GM21619 (cell line): Measurements from ENCODE around the gene STRC.
"Not testable (repeated sequence)": the region's sequence is repeated elsewhere in the genome, so short reads cannot be mapped to it uniquely, and the experiment has no call there.

Experiments
- ATAC-seq: cut with Tn5 transposase; IDR thresholded peaks from one replicate; pipeline ENCODE4 v1.9.1; 2021; ENCODE audit not compliant: unreplicated experiment

Gene STRC

DNA sequence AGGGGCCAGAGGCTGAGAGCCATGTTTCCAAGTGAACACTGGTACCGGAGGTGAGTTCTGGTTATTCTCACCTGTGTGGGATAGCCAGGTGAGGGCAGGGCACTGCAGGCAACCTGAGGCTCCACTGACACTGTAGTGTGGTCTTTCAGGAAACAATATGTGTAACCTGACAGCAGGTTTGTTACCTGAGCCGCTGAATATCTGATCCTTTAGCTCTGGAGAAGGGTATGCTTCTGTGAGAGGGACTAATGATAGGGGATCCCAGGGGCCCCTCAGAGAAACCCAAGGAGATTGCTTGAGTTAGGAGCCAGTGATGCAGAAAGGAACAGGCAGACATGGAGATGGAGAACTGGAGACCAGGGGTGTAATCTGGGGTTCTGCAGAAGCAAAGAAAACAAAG, at the start of gene STRC:
Gene STRC, minus strand, starts transcription at position 101 of the 400 bp plus-strand sequence. Its CDS starts 78 bp downstream, at position 23.
- not testable (repeated sequence) for ATAC-seq

DNA sequence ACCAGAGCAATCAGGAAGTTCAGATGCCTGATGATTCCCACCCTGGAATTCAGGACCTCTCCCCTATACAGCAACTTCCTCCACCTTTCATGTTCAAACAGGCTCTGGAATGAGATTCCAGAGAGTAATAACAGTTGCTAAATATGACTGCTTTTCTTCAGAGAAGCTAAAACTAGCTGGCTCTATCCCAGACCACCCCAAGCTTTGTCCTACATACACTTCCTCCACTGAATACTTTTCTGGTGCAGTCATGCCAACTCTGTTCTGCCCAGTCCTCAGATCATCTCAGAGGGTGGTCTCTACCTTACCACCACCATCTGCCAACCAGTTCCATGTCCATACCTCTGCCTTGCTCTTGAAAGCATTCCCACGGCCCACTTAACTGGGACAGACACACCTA, 47.6 kb upstream of the STRC start:
- not testable (repeated sequence) for ATAC-seq

DNA sequence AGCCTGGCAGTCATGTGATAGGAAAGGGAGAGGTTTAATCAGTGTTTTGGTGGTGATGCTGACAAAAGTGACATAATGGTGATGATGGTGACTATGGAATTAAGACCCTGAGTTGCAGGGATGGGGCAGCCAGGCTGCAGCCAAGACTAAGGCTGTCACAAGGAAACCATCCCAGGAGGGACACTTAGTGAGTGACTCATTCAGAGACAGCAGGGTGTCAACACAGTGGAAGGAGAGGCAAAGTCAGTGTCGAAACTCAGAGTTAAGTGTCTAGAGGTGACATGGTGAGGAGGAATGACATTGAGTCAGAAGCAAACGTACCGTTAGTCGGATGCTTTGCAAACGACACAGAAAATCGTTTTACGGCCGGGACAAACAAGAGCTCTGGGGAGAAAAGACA, 44.7 kb upstream of the STRC start:
- ATAC-seq, result not testable (repeated sequence)

DNA sequence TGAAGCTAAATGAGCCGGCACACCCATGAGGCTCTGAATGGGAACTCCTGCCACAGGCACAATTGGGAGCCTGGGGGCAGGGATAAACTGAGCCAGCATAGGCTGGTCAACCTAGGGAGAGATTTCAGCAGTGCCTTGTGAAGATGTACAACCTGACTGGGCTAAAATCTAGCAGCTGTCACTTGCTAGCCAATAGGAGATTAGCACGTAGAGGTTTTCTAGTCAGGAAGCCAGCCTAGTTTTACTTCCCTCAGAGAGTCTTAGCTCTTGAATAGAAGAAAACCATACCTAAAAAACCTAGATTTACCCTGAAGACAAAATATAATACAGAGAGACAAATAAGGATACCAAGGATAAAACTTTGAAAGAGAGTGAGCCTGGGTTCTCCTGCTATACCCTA, 43.7 kb upstream of the STRC start:
- not testable (repeated sequence) for ATAC-seq

DNA sequence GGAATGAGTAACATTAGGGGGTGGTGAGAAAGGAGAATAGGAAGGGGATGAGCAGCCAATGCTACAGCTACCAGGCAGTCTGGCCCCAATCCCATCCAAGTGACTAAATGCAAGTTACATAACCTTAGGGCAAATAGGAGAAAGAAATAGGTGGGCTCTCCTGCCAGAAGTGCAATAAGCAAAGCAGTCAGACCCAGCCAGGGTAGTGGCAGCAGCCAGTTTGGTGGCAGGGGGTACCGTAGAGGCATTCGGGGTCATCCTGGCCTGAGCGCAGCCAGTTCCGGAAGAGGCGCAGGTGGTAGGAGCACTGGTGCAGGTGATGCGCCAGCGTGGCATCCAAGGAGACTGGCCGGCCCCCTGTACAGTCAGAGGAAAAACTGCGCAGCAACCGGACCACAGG, 41.1 kb upstream of the STRC start:
- ATAC-seq, result not testable (repeated sequence)

DNA sequence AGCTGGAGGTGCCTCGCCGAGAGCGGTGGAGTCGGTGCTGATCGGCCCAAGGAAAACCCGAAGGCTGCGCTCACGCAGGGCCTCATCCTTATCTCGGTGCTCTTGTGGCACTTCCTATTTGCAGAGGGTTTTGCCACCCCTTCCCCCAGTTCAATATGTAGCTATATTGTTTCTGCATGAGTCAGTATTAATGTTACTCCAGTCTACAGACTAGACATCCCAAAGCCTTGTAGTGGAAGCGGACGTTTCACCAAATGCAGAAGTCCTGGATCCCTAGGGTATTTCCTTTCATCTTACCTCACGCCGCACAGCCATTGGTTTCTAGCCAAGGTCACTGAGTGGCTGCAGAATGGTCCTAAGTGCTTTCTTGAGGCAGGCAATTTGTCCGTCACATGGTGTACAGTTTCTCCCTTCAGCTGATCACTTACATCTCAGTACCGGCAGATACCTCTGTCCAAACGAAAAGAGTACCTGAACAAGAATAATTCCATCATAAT, 30.9 kb upstream of the STRC start:
- ATAC-seq, result not testable (repeated sequence)

DNA sequence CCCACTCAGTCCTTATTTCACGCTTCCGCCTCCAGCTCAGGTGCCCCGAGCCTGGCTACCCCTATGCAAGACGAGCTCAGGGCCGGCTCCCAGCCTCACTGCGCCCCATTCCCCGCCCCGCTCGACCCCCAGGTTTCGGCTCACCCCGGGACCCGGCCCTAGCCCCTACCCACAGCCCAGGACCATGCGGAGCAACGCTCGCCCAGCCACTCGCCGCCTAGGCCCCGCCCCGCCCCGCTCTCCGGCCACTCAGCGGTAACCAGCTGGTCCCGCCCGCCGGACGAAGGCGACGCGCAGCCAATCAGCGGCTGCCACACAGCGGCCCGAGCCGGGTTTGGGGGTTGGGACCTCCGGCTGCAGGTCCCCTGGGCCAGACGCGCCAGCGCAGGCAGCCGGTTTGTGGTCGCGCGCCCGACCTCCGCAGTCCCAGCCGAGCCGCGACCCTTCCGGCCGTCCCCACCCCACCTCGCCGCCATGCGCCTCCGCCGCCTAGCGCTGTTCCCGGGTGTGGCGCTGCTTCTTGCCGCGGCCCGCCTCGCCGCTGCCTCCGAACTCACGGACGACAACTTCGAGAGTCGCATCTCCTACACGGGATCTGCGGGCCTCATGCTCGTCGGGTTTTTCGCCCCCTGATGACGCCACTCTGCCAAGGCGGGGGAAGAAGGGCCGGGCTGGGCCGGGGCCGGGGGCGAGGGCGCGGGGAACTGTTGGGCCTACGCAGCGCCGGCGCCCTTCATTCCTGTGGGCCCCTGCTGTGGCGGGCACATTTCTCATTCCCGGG, 30.2 kb upstream of the STRC start, which contains the start of gene CATSPER2:
Gene CATSPER2, minus strand, starts transcription at position 196 of the 781 bp plus-strand sequence. CDS start 783 bp downstream, outside the sequence.
- ATAC-seq, result no peak

DNA sequence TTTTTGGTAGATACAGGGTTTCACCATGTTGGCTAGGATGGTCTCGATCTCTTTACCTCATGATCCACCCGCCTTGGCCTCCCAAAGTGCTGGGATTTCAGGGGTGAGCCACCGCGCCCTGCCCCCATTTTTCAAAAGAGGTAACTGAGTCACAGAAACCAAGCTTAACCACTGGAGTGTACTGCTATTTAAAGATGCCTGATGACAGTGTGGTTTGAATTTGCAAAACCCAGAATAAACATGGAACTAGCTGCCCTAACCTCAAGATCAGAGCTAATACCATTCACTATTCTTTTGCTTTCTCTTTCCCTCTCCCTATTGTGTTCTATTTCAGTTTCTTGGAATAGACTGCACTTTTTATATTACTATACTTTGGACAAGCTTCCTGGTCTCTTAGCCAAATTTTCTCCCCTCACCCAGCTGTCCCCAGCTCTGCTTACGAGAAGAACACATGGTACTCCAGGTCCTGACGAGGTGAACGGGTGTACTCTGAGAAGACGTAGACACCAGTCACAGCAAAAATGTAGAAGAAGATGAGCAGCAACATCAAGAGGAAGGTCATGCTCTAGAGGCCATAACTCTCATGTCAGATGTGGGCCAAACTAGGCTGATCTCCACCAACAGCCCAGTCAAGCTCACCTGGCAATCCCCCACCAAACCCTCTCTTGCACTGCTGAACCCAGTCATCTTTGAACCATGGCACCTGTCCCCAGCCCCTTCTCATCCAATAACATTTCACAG, 20.0 kb upstream of the STRC start:
- peak; percentile 69 for ATAC-seq

DNA sequence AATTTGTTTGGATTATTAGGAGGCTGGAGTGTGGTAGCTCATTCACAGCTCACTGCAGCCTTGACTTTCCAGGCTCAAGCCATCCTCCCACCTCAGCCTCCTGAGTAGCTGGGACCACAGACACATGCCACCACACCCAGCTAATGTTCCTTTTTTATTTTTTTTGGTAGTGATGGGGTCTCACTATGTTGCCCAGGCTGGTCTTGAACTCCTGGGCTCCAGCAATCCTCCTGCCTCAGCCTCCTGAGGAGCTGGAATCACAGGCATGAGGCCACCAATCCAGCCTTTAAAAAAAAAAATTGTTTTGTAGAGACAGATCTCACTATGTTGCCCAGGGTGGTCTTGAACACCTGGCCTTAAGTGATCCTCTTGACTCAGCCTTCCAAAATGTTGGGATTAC, 8.3 kb upstream of the STRC start:
- not testable (repeated sequence) for ATAC-seq

DNA sequence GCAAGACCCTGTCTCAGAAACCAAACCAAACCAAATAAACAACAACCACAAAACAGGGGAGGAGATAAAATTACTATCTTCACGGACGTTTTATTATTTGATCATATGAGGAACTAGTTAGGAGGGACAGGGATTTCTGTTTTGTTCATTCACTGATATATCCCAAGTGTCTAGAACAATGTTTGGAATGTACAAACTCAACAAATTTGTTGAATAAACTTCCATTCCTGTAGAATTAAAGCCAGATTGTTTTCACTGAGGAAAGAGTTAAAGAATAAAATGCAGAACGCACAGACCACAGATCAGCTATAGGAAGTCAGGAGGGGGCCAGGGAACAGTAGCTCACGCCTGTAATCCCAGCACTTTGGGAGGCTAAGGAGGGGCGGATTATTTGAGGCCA, 6.5 kb upstream of the STRC start:
- ATAC-seq, result no peak

DNA sequence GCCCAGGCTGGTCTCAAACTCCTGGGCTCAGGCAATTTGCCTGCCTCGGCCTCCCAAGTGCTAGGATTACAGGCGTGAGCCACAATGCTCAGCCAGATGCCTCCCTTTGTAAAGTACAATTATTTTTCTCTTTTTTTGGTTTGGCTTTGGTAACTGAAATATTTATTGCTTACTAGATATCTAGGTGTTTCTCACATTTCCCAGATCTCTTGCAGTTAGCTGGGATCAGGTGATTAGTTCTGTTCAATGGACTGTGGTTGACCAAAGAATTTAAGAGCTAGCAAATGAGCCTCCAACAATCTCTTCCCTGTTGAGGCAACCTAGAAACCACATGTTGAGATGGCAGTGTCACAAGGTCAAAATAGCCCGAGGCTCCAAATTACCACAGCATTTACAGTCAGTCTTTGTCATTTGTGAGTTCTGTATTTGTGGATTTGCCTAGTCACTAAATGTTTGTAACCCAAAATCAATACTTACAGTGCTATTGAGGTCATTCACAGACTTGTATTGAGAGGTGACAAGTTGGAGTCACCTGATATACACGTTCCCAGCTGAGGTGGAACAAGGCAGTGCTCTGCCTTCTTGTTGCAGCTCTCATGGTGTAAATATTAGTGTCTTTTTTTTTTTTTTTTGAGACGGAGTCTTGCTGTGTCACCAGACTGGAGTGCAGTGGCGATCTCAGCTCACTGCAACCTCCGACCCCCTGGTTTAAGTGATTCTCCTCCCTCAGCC, 3.6 kb upstream of the STRC start:
- not testable (repeated sequence) for ATAC-seq

DNA sequence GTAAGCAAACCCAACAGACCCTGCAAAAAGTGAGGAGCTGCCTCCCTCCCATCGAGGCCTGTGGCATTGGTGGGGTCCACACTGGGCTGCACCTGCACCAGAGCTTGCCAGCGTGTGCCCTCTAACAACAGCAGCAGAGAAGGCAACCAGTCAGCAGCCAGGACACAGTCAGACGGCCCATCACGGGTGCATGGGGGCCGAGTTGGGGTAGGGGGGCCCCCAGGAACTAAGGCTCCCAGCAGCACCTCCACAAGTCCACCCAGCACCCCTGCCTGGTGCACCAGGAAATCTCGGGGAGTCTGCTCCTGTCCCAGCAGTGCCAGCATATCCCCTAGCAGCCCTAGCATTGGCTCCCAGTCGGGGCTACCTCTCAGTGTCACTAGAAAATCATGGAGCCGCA, 850 bp downstream of the STRC start:
- ATAC-seq, result not testable (repeated sequence)

DNA sequence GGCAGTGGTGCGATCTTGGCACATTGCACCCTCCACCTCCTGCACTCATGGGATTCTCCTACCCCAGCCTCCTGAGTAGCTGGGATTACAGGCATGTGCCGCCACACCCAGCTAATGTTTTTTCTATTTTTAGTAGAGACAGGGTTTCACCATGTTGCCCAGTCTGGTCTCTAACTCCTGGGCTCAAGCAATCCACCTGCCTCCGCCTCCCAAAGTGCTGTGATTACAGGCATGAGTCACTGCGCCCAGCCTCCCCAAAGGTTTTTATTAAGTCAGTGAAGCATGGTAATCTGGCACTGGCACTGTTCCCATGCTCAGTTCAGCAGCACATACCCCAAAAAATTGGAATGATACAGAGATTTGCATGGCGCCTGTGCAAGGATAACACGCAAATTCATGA, 16.4 kb downstream of the STRC start:
- ATAC-seq, result not testable (repeated sequence)

DNA sequence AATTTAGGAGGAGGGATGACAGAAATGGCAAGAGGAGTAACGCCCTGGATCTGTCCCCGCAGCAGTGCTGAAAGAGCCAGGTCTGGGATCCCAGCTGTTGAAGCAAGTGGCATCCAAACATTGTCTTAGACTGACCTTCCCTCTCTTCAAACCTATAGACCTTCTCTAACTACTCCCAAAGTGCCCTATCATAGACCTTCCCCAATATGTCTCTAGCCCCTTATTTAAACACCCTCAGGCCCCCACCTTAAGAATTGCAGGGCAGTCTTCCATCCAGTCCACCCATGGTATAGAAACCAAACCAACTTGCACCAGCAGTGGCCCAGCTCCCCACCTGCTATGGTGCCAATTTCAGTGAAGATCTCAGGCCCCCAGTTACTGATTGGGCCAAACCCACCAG, 18.4 kb downstream of the STRC start:
- ATAC-seq, result not testable (repeated sequence)

DNA sequence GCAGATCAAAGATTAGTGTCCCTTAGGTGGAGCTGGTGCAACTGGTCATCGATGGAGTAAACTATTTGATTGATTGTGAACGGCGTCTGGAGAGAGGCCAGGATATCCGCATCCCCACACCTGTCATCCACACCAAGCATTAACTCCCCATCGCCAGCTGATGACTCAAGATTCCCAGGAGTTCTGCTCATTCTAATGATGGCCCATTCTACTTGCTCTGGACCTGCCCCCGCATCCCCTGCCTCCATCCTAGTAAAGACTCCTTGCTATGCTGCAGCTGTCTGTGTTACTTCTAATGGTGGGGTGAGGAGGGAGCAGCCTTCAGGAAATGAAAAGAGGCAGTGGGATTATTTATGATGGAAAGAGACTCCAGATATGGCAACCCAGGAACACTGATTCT, 19.5 kb downstream of the STRC start:
- ATAC-seq, result not testable (repeated sequence)

DNA sequence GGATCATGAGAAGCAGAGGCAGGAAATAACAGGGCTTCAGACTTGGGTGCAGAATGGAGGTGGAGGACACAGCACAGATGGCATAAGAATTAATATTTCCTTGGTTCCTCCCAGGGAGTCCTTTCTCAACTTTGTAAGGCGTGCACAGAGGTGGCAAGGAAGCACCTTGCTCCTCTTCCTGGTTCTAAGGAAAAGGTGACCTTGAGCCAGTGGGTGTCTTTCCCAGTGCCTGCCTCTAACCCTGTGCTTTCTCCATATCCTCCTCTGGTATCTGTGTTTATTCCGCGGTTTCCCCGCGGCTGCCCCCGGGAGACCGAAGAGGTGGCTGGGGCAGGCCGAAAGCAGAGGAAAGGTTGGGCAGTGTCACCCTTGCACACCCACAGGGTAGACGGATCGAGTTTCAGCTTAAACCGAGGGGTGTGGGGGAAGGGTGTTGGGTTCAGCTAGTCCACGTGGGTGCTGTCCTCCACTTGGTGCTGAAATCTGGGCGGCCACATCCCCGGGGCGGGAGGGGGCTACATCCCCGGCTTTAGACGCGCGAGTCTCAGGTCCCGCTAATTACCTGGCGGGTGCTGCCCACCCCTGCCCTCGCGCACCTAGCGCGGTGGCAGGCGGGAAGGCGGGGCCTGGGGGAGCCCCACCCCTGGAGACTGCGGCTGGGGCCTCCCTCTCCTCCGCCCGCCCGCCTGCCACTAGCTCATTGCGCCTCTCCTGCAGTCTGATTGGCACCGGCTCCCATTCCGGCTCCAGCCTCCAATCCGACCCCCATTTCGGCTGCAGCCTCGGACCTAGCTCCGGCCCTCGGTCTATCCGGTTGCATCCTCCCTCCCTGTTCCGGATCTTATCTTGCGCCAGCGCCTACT, 25.0 kb downstream of the STRC start, which contains the start of gene CKMT1B:
Gene CKMT1B, plus strand, starts transcription at position 700 of the 863 bp plus-strand sequence. CDS start 192 bp downstream, outside the sequence.
- ATAC-seq, result not testable (repeated sequence)

DNA sequence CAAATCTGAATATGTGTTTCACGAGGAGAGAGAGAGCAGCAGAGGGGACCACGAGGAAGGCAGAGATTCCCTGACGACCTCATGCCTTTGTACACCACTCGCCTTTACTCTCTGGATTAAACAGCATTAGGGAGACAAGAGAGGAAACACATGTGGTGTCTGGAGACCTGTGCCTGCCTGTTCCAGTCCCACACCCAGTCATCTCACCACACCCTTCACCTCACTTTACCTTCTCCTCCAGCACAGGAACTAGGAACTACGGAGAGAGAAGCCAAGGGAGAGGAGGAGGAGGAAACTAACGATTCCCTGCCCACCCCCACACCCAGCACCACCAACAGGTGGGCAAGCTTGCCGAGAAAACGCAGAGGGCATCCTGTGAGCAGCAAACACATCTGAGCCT, 25.8 kb downstream of the STRC start:
- ATAC-seq, result not testable (repeated sequence)

DNA sequence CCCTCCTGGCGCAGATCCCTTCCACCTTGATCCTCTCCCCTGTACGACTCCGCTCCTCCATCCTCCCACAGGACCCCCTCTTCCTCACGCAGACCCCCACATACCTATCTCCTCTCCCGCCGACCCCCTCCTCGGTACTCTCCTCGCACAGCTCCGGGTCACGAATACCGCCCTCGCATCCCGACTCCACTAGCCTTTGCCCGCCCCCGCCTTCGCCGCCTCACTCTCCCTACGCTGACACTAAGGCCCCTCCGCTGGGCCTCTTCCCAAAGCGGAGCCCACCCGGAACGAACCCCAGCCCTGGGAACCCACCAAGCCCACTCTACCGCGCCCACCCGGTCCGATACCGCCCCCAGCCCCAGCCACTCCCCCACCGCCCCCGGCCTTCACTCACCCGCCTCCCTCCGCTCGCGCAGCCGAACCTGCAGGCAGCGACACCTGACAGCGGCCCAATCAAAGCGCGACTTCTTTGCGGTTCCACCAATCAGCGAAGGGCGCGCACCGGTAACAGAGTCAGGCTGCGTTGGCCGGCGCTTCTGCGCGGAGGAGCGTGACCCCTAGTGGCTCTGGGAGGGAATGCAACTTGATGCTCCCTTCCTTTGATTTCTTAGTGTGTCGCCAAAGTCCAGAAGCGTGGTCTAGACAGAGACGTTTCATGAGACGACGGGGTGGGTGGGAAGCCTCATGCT, 28.7 kb downstream of the STRC start, which contains the start of gene PPIP5K1:
Gene PPIP5K1, minus strand, starts transcription at position 431 of the 689 bp plus-strand sequence. CDS start 5,704 bp downstream, outside the sequence.
- ATAC-seq, result peak; percentile 94

DNA sequence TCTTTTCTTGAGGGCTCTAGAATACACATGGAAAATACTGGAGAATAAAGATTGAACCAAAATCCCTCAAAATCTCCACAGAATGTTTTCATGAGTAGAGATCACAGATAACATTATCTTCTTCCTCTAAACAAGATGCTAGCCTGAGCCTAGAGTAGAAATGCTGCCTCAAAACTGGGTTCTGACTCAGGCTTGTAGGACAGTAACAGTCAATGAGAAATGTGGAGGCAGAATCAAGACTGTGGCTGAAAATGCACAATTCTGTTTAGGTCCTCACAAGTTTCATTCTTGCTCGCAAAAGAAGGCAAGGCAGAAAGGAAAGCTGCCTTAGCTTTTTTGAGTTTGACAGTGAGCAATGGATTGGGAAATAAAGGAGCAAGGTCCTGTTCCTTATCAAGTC, 44.0 kb downstream of the STRC start:
- ATAC-seq, result not testable (repeated sequence)
